CD14-positive monocyte (primary cell): Measurements from ENCODE around the gene TOLLIP. TPM values are rescaled to one million over a fixed set of nuclear protein-coding genes. Genes with fewer than 3 reads are reported as not detected.

Experiments used
- DNase-seq, 3 donors: peaks; one replicate each; pipeline ENCODE4 v3.0.0-alpha.2; 2011 to 2022
- H2AFZ ChIP-seq: 2 replicates; pipeline ENCODE4 v1.6.0; 2012; ENCODE audit warnings: mild to moderate bottlenecking, low read depth, low read length, inconsistent platforms; ENCODE audit not compliant: insufficient read depth, poor library complexity, severe bottlenecking
- H3K27ac ChIP-seq, 2 donors: 1 replicate in 1 of 2; 2 replicates in 1 of 2; pipeline ENCODE4 v1.5.1; 2012 to 2013; ENCODE audit warnings: low read length in 2 of 2, control low read depth in 1 of 2, inconsistent platforms in 1 of 2, low read depth in 1 of 2, mild to moderate bottlenecking in 1 of 2
- H3K27me3 ChIP-seq, 2 donors: one replicate each; pipeline versions ENCODE4 v1.6.0 to v1.6.1; 2011 to 2013; ENCODE audit warnings: low read length in 2 of 2; ENCODE audit not compliant: control insufficient read depth in 2 of 2, insufficient read depth in 2 of 2
- H3K36me3 ChIP-seq, 2 donors: replicated peaks in 1 of 2; 1 replicate in 1 of 2; 2 replicates in 1 of 2; pipeline versions ENCODE4 v1.5.1 to v1.6.1; 2012 to 2013; ENCODE audit warnings: low read length in 2 of 2, control low read depth in 1 of 2, inconsistent platforms in 1 of 2, mild to moderate bottlenecking in 1 of 2; ENCODE audit not compliant: insufficient read depth in 2 of 2, control insufficient read depth in 1 of 2
- H3K4me1 ChIP-seq, 2 donors: 1 replicate in 1 of 2; 2 replicates in 1 of 2; pipeline versions ENCODE4 v1.5.1 to v1.6.1; 2012 to 2013; ENCODE audit warnings: low read length in 2 of 2, control low read depth in 1 of 2, inconsistent platforms in 1 of 2, mild to moderate bottlenecking in 1 of 2, moderate library complexity in 1 of 2; ENCODE audit not compliant: insufficient read depth in 2 of 2, control insufficient read depth in 1 of 2
- H3K4me2 ChIP-seq: replicated peaks from 2 replicates; pipeline ENCODE3; 2012; ENCODE audit warnings: low read length, moderate library complexity, mild to moderate bottlenecking; ENCODE audit not compliant: poor library complexity, severe bottlenecking; ENCODE audit errors: extremely low read depth
- H3K4me3 ChIP-seq, 3 experiments: fragments of 200-600 bp in 1 of 3; sonication (generic) in 1 of 3; replicated peaks in 1 of 3; 1 replicate in 2 of 3; 2 replicates in 1 of 3; pipeline ENCODE4 v1.5.1; 2011 to 2013; ENCODE audit warnings: low read length in 3 of 3, mild to moderate bottlenecking in 3 of 3, control low read depth in 2 of 3, low read depth in 2 of 3, inconsistent platforms in 1 of 3, moderate library complexity in 1 of 3
- H3K79me2 ChIP-seq: 2 replicates; pipeline ENCODE4 v1.6.0; 2012; ENCODE audit warnings: mild to moderate bottlenecking, control low read depth, inconsistent platforms, low read length, moderate library complexity; ENCODE audit not compliant: insufficient read depth
- H3K9ac ChIP-seq: 2 replicates; pipeline ENCODE4 v1.6.0; 2017; ENCODE audit warnings: low read length, mild to moderate bottlenecking; ENCODE audit not compliant: insufficient read depth, poor library complexity, severe bottlenecking
- H3K9me3 ChIP-seq, 2 donors: replicated peaks in 1 of 2; 1 replicate in 1 of 2; 2 replicates in 1 of 2; pipeline versions ENCODE4 v1.5.1 to v1.6.1; 2012 to 2013; ENCODE audit warnings: low read length in 2 of 2, control low read depth in 1 of 2; ENCODE audit not compliant: control insufficient read depth in 1 of 2, insufficient read depth in 1 of 2
- H4K20me1 ChIP-seq: 2 replicates; pipeline ENCODE4 v1.6.0; 2012; ENCODE audit warnings: mild to moderate bottlenecking, low read length, control low read depth, moderate library complexity; ENCODE audit not compliant: insufficient read depth
- H3K27ac Mint-ChIP-seq, 7 donors: one replicate each; pipeline ENCODE4 v1.8.0; 2020; ENCODE audit warnings: mild to moderate bottlenecking in 7 of 7, mixed read lengths in 7 of 7, moderate library complexity in 6 of 7, inconsistent platforms in 2 of 7
- H3K27me3 Mint-ChIP-seq, 3 donors: one replicate each; pipeline ENCODE4 v1.8.0; 2021 to 2022; ENCODE audit warnings: low read depth in 3 of 3, mild to moderate bottlenecking in 3 of 3, mixed read lengths in 3 of 3, moderate library complexity in 3 of 3, inconsistent platforms in 1 of 3
- H3K36me3 Mint-ChIP-seq, 2 donors: one replicate each; pipeline ENCODE4 v1.8.0; 2020; ENCODE audit warnings: mixed read lengths in 2 of 2, inconsistent platforms in 1 of 2, mild to moderate bottlenecking in 1 of 2
- H3K4me1 Mint-ChIP-seq: one replicate; pipeline ENCODE4 v1.8.0; 2020; ENCODE audit warnings: mild to moderate bottlenecking, mixed read lengths
- H3K4me3 Mint-ChIP-seq, 2 donors: one replicate each; pipeline ENCODE4 v1.8.0; 2020; ENCODE audit warnings: mild to moderate bottlenecking in 2 of 2, mixed read lengths in 2 of 2, moderate library complexity in 1 of 2
- H3K9me3 Mint-ChIP-seq, 7 donors: one replicate each; pipeline ENCODE4 v1.8.0; 2020 to 2022; ENCODE audit warnings: mixed read lengths in 7 of 7, mild to moderate bottlenecking in 6 of 7, moderate library complexity in 6 of 7, inconsistent platforms in 2 of 7
- WGBS: methylation state at CpG from one replicate; pipeline ENCODE4 v1.1.5; 2013; ENCODE audit warnings: missing lambda C conversion rate; ENCODE audit not compliant: insufficient coverage; 5-methylcytosine and 5-hydroxymethylcytosine counted together
- intact Hi-C, 2 donors: fragments of 100-400 bp; cut with micrococcal nuclease; formaldehyde crosslinking; loops; one replicate each; pipeline versions ENCODE4 v1.15.0 to v1.15.1; 2023
- polyA plus RNA-seq, 3 donors: library from polyadenylated mRNA; depleted of rRNA in 1 of 3; unstranded in 2 of 3; stranded (reverse) in 1 of 3; fragments of 300-500 nt in 2 of 3; fragments of >200 nt in 1 of 3; fragmentation: Illumina TruSeq in 2 of 3; gene quantifications; 1 replicate in 2 of 3; 2 replicates in 1 of 3; pipeline ENCODE4 v1.2.3, GENCODE V29; 2012 to 2021
- TF ChIP-seq, protein P1 (sequence below): fragments of 200-600 bp; IDR thresholded peaks from one replicate; pipeline ENCODE4 v1.8.0; 2022; ENCODE audit warnings: antibody characterized with exemption, mild to moderate bottlenecking

The TOLLIP gene
- polyA plus RNA-seq, 3 donors = 67.9 to 72.1 (median 71.7) TPM

GRCh38 chr11:1276041-1276790 is 33.2 kb downstream of the TOLLIP start:
- Histone ChIP-seq H3K4me2 (no peak overlapping the region), H3K9me3 (no peaks in the 10 kb centered on the region), H3K4me1 (no peaks in the 10 kb centered on the region), H3K4me3 (no peak overlapping the region), H4K20me1 (peaks cover 84% of the 10 kb centered on the region), H3K79me2 (peaks cover 12% of the 10 kb centered on the region), H2AFZ (no peak overlapping the region), H3K27me3 (no peaks in the 10 kb centered on the region), H3K36me3 (peaks cover 73 to 81% of the 10 kb centered on the region in 2 donors), H3K27ac (no peak overlapping the region), H3K9ac (no peak overlapping the region)
- H3K4me3 Mint-ChIP-seq = no peak overlapping the region
- intact Hi-C loops = no loop called here
- no peaks in the 10 kb centered on the region for H3K4me1 Mint-ChIP-seq
- TF ChIP-seq, protein P1, sequence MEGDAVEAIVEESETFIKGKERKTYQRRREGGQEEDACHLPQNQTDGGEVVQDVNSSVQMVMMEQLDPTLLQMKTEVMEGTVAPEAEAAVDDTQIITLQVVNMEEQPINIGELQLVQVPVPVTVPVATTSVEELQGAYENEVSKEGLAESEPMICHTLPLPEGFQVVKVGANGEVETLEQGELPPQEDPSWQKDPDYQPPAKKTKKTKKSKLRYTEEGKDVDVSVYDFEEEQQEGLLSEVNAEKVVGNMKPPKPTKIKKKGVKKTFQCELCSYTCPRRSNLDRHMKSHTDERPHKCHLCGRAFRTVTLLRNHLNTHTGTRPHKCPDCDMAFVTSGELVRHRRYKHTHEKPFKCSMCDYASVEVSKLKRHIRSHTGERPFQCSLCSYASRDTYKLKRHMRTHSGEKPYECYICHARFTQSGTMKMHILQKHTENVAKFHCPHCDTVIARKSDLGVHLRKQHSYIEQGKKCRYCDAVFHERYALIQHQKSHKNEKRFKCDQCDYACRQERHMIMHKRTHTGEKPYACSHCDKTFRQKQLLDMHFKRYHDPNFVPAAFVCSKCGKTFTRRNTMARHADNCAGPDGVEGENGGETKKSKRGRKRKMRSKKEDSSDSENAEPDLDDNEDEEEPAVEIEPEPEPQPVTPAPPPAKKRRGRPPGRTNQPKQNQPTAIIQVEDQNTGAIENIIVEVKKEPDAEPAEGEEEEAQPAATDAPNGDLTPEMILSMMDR = no peak
- 96% methylated on average over 19 of the region's 32 CpGs for WGBS
- DNase-seq = no peak
- H3K27ac Mint-ChIP-seq = no peak overlapping the region
- peaks cover 0 to 3% (median 0%) of the 10 kb centered on the region in 3 donors for H3K27me3 Mint-ChIP-seq
- H3K36me3 Mint-ChIP-seq = peaks cover 54 to 83% of the 10 kb centered on the region in 2 donors
- H3K9me3 Mint-ChIP-seq = peaks cover 0 to 1% (median 0%) of the 10 kb centered on the region in 7 donors

DNA sequence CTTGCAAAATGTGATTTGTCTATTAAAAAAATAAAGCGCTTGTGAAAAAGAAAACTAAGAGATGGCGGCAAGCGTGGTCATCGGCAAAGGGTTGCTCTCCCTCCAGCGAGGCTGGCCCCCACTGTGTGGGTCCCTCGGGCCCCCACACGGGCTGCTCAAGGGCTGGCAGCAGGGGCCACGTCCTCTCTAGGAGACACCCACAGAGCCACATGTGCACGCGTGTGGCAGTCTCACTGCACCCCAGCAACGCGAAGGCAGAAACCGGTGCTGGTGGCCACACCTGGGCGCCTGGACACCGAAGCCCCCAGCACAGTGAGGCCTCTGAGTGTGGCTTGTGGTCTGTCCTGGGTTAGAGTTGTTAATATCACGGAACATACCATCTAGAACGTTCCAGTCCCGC is 34.4 kb downstream of the TOLLIP start:
- H4K20me1 ChIP-seq = peaks cover 78% of the 10 kb centered on the region
- no peak overlapping the region for H3K27ac Mint-ChIP-seq
- intact Hi-C loops = no loop called here

More for the DNA sequence above, 34.4 kb downstream of the TOLLIP start:
- Histone ChIP-seq H3K9ac (no peak overlapping the region), H3K79me2 (peaks cover 10% of the 10 kb centered on the region), H3K4me3 (no peak overlapping the region), H3K9me3 (no peaks in the 10 kb centered on the region), H3K27me3 (no peaks in the 10 kb centered on the region), H3K27ac (no peak overlapping the region), H3K4me2 (no peak overlapping the region), H3K4me1 (no peaks in the 10 kb centered on the region), H3K36me3 (peaks cover 61 to 69% of the 10 kb centered on the region in 2 donors), H2AFZ (no peak overlapping the region)
- Mint-ChIP-seq H3K36me3 (peaks cover 44 to 72% of the 10 kb centered on the region in 2 donors), H3K4me1 (no peaks in the 10 kb centered on the region), H3K27me3 (peaks cover 0 to 3% (median 0%) of the 10 kb centered on the region in 3 donors), H3K4me3 (no peak overlapping the region), H3K9me3 (peaks cover 0 to 1% (median 0%) of the 10 kb centered on the region in 7 donors)
- WGBS = 100% methylated on average over 12 of the region's 18 CpGs
- TF ChIP-seq, protein P1 = no peak
- DNase-seq = no peak
